GM12874 (cell line): ENCODE measurements around the gene DSCAM.

Experiments used
- CTCF ChIP-seq: IDR thresholded peaks from 2 replicates; pipeline ENCODE4 v1.5.1; 2011; ENCODE audit warnings: low read depth, mild to moderate bottlenecking, control low read depth, low read length, moderate library complexity; ENCODE audit not compliant: insufficient read depth

Gene DSCAM

GRCh38 chr21:40631211-40631610 lies 215.7 kb downstream of the DSCAM start:
- no peak for TF ChIP-seq CTCF

GRCh38 chr21:40625991-40626390 lies 221.0 kb downstream of the DSCAM start:
- no peak for TF ChIP-seq CTCF

GRCh38 chr21:40623528-40623927 lies 223.4 kb downstream of the DSCAM start:
- no peak for TF ChIP-seq CTCF

- TF ChIP-seq CTCF, result no peak
These were observed 224.4 kb downstream of the DSCAM start for GRCh38 chr21:40622531-40622930.

GRCh38 chr21:40620386-40621145 lies 226.4 kb downstream of the DSCAM start:
- TF ChIP-seq CTCF, result no peak

GRCh38 chr21:40618191-40618973 lies 228.6 kb downstream of the DSCAM start:
- TF ChIP-seq CTCF, result no peak

GRCh38 chr21:40616377-40616704 lies 230.6 kb downstream of the DSCAM start:
- TF ChIP-seq CTCF, result no peak
